ENCODE measurements around the gene UNC5C. TPM values are rescaled to one million over a fixed set of nuclear protein-coding genes. Genes with fewer than 3 reads are reported as not detected.

The UNC5C gene
- 10 to 100 TPM in 2 of 4 donors, 1 to 10 TPM in 2; 3.3 to 21.6 (median 7.9) TPM for total RNA-seq

DNA sequence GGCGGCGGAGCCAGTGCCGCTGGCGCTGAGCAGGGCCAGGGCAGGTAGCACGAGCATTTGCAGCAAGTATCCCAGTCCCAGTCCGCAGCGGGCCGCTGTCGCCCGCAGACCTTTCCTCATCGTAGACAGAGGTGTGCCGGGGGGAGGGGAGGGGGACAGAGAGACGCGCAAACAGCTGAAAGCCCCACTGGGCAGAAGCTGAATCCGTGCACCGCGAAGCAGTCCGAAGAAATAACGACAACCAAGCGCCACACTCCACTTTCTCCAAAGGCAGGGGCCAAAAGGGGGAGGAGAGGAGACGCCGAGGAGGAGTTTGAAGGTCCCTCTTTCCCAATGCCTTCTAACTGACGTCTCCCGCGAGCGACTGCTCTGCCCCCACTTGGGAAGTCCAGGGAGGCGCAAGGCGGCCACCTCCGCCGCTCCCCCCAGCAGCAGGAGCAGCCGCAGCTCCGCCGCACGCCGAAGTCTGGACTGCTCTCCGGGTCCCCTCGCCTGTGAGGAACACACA is at the start of gene UNC5C:
TSS of gene UNC5C (minus strand) at position 236 of the 508 bp plus-strand sequence.
- Histone ChIP-seq H3K27me3 (no peaks in the 10 kb centered on the region), H3K36me3 (no peaks in the 10 kb centered on the region), H3K9me3 (no peaks in the 10 kb centered on the region), H3K4me3 (peak within 1 kb of the TSS; percentile 47 to 68), H3K4me1 (no peaks in the 10 kb centered on the region), H3K27ac (peak within 1 kb of the TSS; percentile 76 to 85)
- TF ChIP-seq POLR2A (IDR thresholded peaks at IDR 0.05): peak; percentile 43 to 59
- TF ChIP-seq CTCF (IDR thresholded peaks at IDR 0.05): no peak
- peak; percentile 79 to 83 for DNase-seq
- intact Hi-C loops (cut with DNase I; ENCODE audit: low total_unique reads): no loop called here

GRCh38 chr4:95596676-95597075 is 47.9 kb upstream of the UNC5C start:
- Histone ChIP-seq H3K4me3 (no peak overlapping the region), H3K4me1 (no peaks in the 10 kb centered on the region), H3K27ac (no peak overlapping the region), H3K27me3 (no peaks in the 10 kb centered on the region), H3K9me3 (no peaks in the 10 kb centered on the region), H3K36me3 (no peaks in the 10 kb centered on the region)
- intact Hi-C loops (cut with DNase I; ENCODE audit: low total_unique reads): no loop called here
- TF ChIP-seq CTCF (IDR thresholded peaks at IDR 0.05): no peak
- no peak for TF ChIP-seq POLR2A (IDR thresholded peaks at IDR 0.05)
- no peak for DNase-seq

DNA sequence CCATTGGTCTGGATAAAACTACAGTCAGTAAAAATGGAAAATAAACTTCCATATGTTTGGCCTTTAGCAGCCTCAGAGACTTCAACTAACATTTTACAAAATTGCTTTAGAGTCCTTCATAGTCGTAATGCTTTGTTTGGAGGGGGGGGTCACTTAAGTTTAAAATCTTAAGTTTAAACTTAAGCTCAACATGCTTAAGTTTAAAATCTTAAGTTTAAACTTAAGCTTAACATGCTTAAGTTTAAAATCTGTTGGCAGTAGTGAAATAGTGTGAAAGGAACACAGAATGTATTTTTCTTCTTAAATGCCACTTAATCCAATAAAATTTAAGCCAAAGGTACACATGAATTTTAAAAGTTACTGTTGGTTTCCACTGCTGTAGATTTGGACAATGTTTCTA is 45.9 kb upstream of the UNC5C start:
- Histone ChIP-seq H3K4me3 (no peak overlapping the region), H3K27ac (no peak overlapping the region), H3K27me3 (no peaks in the 10 kb centered on the region), H3K36me3 (no peaks in the 10 kb centered on the region), H3K4me1 (no peaks in the 10 kb centered on the region), H3K9me3 (no peaks in the 10 kb centered on the region)
- intact Hi-C loops (cut with DNase I; ENCODE audit: low total_unique reads): no loop called here
- DNase-seq: no peak
- TF ChIP-seq POLR2A (IDR thresholded peaks at IDR 0.05) (no peak), CTCF (IDR thresholded peaks at IDR 0.05) (no peak)

DNA sequence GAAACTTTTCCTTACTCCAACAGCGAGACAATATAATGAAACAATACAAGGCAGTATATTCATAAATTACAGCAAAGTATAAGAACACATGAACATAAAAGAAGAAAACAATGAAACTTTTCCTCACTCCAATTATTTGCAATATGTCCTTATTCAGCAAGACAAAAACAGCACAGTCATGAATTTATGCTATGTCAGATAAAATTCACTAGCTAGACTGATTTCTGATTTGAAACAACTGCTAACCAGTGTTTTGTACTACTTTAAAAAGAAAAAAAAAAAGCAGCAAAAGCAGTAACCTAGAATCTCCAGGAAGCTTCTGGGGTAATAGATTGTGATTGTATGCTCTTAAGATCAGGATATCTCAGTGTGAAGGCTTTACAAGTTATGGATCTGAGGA is 45.2 kb upstream of the UNC5C start:
- Histone ChIP-seq H3K27ac (no peak overlapping the region), H3K9me3 (no peaks in the 10 kb centered on the region), H3K27me3 (no peaks in the 10 kb centered on the region), H3K4me1 (no peaks in the 10 kb centered on the region), H3K36me3 (no peaks in the 10 kb centered on the region), H3K4me3 (no peak overlapping the region)
- no peak for DNase-seq
- intact Hi-C loops (cut with DNase I; ENCODE audit: low total_unique reads): no loop called here
- TF ChIP-seq CTCF (IDR thresholded peaks at IDR 0.05) (no peak), POLR2A (IDR thresholded peaks at IDR 0.05) (no peak)

DNA sequence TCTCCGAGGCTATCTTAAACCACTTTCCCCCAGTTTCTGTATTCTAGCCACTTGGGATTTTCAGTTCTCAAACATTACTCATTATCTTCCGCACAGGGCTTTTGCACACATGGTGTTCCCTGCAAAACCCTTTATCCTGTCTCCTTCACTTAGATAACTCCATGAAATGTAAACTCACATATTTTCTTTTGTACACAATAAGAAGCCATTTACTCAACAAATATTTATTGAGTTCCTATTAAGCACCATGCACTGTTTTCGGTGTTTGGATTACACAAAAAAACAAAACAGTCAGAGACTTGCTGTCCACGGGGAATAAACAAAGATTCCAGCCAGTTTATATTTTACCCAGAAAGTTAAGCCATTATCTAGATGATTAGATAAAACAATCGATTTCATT is 42.5 kb upstream of the UNC5C start:
- Histone ChIP-seq H3K27ac (no peak overlapping the region), H3K4me3 (no peak overlapping the region), H3K27me3 (no peaks in the 10 kb centered on the region), H3K9me3 (no peaks in the 10 kb centered on the region), H3K36me3 (no peaks in the 10 kb centered on the region), H3K4me1 (no peaks in the 10 kb centered on the region)
- DNase-seq: no peak
- intact Hi-C loops (cut with DNase I; ENCODE audit: low total_unique reads): no loop called here
- TF ChIP-seq CTCF (IDR thresholded peaks at IDR 0.05): no peak
- no peak for TF ChIP-seq POLR2A (IDR thresholded peaks at IDR 0.05)

Measured in uterus (tissue), 4 donors.